PC-3 (cell line): ENCODE measurements around the gene B4GALNT4.

Experiments used
- EZH2 ChIP-seq: fragments of 300-600 bp; sonication (generic); IDR thresholded peaks from one replicate; pipeline ENCODE4 v1.6.1; 2017; ENCODE audit warnings: antibody characterized with exemption, mild to moderate bottlenecking, low read length; ENCODE audit not compliant: unreplicated experiment
- EZH2phosphoT487 ChIP-seq: fragments of 300-600 bp; sonication (generic); IDR thresholded peaks from 2 replicates; pipeline ENCODE4 v1.6.1; 2018; ENCODE audit warnings: mild to moderate bottlenecking, antibody characterized with exemption, low read length, borderline replicate concordance
- TF ChIP-seq, protein P1 (sequence below): fragments of 300-600 bp; sonication (generic); conservative IDR thresholded peaks from 2 replicates; pipeline ENCODE4 v1.5.1; 2017; ENCODE audit warnings: antibody characterized with exemption, low read depth, mild to moderate bottlenecking, low read length

GRCh38 chr11:329886-330253 lies 39.4 kb upstream of the B4GALNT4 start:
- TF ChIP-seq EZH2phosphoT487 = no peak
- TF ChIP-seq, protein P1, sequence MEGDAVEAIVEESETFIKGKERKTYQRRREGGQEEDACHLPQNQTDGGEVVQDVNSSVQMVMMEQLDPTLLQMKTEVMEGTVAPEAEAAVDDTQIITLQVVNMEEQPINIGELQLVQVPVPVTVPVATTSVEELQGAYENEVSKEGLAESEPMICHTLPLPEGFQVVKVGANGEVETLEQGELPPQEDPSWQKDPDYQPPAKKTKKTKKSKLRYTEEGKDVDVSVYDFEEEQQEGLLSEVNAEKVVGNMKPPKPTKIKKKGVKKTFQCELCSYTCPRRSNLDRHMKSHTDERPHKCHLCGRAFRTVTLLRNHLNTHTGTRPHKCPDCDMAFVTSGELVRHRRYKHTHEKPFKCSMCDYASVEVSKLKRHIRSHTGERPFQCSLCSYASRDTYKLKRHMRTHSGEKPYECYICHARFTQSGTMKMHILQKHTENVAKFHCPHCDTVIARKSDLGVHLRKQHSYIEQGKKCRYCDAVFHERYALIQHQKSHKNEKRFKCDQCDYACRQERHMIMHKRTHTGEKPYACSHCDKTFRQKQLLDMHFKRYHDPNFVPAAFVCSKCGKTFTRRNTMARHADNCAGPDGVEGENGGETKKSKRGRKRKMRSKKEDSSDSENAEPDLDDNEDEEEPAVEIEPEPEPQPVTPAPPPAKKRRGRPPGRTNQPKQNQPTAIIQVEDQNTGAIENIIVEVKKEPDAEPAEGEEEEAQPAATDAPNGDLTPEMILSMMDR = no peak
- no peak for TF ChIP-seq EZH2
